HEK293 (cell line): ENCODE measurements around the gene MTTP.

Source experiments
- EGR2 ChIP-seq: fragments of 450-650 bp; formaldehyde crosslinking; IDR thresholded peaks from 2 replicates; pipeline ENCODE4 v1.5.1; 2016; ENCODE audit warnings: low read depth, missing biosample characterization, missing genetic modification characterization
- FEZF1 ChIP-seq: fragments of 450-650 bp; formaldehyde crosslinking; IDR thresholded peaks from 2 replicates; pipeline ENCODE4 v1.5.1; 2016; ENCODE audit warnings: missing biosample characterization, missing genetic modification characterization
- GLIS1 ChIP-seq: fragments of 450-650 bp; formaldehyde crosslinking; IDR thresholded peaks from 2 replicates; pipeline ENCODE4 v1.5.1; 2016; ENCODE audit warnings: missing biosample characterization, missing genetic modification characterization
- OSR2 ChIP-seq: fragments of 450-650 bp; formaldehyde crosslinking; IDR thresholded peaks from 2 replicates; pipeline ENCODE4 v1.5.1; 2016; ENCODE audit warnings: missing biosample characterization, missing genetic modification characterization
- SALL2 ChIP-seq: fragments of 450-650 bp; formaldehyde crosslinking; IDR thresholded peaks from 2 replicates; pipeline ENCODE4 v1.5.0; 2017; ENCODE audit warnings: missing biosample characterization, mild to moderate bottlenecking, missing genetic modification characterization, borderline replicate concordance
- SP7 ChIP-seq: fragments of 450-650 bp; formaldehyde crosslinking; IDR thresholded peaks from 2 replicates; pipeline ENCODE4 v1.5.1; 2016; ENCODE audit warnings: missing biosample characterization, missing genetic modification characterization
- ZBTB21 ChIP-seq: fragments of 450-650 bp; formaldehyde crosslinking; IDR thresholded peaks from 2 replicates; pipeline ENCODE4 v1.5.1; 2017; ENCODE audit warnings: missing biosample characterization, missing genetic modification characterization
- ZBTB8A ChIP-seq: fragments of 450-650 bp; formaldehyde crosslinking; IDR thresholded peaks from 2 replicates; pipeline ENCODE4 v1.5.1; 2016; ENCODE audit warnings: missing biosample characterization, missing genetic modification characterization
- ZFHX2 ChIP-seq: fragments of 450-650 bp; formaldehyde crosslinking; conservative IDR thresholded peaks from 2 replicates; pipeline ENCODE4 v1.5.1; 2016; ENCODE audit warnings: missing biosample characterization, missing genetic modification characterization
- ZNF169 ChIP-seq: fragments of 450-650 bp; formaldehyde crosslinking; IDR thresholded peaks from 2 replicates; pipeline ENCODE4 v1.5.1; 2016; ENCODE audit warnings: missing biosample characterization, missing genetic modification characterization
- ZNF274 ChIP-seq, 2 experiments: fragments of 200-500 bp in 1 of 2; fragments of 450-650 bp in 1 of 2; sonication (Bioruptor generic) in 1 of 2; formaldehyde crosslinking in 1 of 2; IDR thresholded peaks; 2 replicates each; pipeline versions ENCODE4 v1.5.1 to v1.6.1; 2014 to 2016; ENCODE audit warnings: borderline replicate concordance in 1 of 2, inconsistent platforms in 1 of 2, low read length in 1 of 2, missing biosample characterization in 1 of 2, missing genetic modification characterization in 1 of 2
- ZNF302 ChIP-seq: fragments of 450-650 bp; formaldehyde crosslinking; IDR thresholded peaks from 2 replicates; pipeline ENCODE4 v1.5.1; 2016; ENCODE audit warnings: missing biosample characterization, missing genetic modification characterization, low read depth
- ZNF394 ChIP-seq: fragments of 450-650 bp; formaldehyde crosslinking; IDR thresholded peaks from 2 replicates; pipeline ENCODE4 v1.5.1; 2016; ENCODE audit warnings: missing biosample characterization, missing genetic modification characterization, mild to moderate bottlenecking, moderate library complexity, borderline replicate concordance
- ZNF548 ChIP-seq: fragments of 450-650 bp; formaldehyde crosslinking; IDR thresholded peaks from 2 replicates; pipeline ENCODE4 v1.5.1; 2016; ENCODE audit warnings: missing biosample characterization, missing genetic modification characterization
- ZNF555 ChIP-seq: fragments of 450-650 bp; formaldehyde crosslinking; conservative IDR thresholded peaks from 2 replicates; pipeline ENCODE4 v1.5.1; 2017; ENCODE audit warnings: missing biosample characterization, mild to moderate bottlenecking, missing genetic modification characterization, inconsistent platforms
- ZNF600 ChIP-seq: fragments of 450-650 bp; formaldehyde crosslinking; IDR thresholded peaks from 2 replicates; pipeline ENCODE4 v1.5.1; 2016; ENCODE audit warnings: missing biosample characterization, missing genetic modification characterization
- ZNF621 ChIP-seq: fragments of 450-650 bp; formaldehyde crosslinking; IDR thresholded peaks from 2 replicates; pipeline ENCODE4 v1.5.1; 2017; ENCODE audit warnings: missing biosample characterization, missing genetic modification characterization
- ZNF629 ChIP-seq: fragments of 450-650 bp; formaldehyde crosslinking; IDR thresholded peaks from 2 replicates; pipeline ENCODE4 v1.5.1; 2017; ENCODE audit warnings: missing biosample characterization, missing genetic modification characterization
- ZNF660 ChIP-seq: fragments of 450-650 bp; IDR thresholded peaks from 2 replicates; pipeline ENCODE4 v1.5.1; 2018; ENCODE audit warnings: missing biosample characterization, mild to moderate bottlenecking, missing genetic modification characterization
- ZNF701 ChIP-seq: fragments of 450-650 bp; formaldehyde crosslinking; IDR thresholded peaks from 2 replicates; pipeline ENCODE4 v1.5.1; 2016; ENCODE audit warnings: missing biosample characterization, missing genetic modification characterization
- ZNF707 ChIP-seq: fragments of 450-650 bp; formaldehyde crosslinking; IDR thresholded peaks from 2 replicates; pipeline ENCODE4 v1.5.1; 2016; ENCODE audit warnings: missing biosample characterization, missing genetic modification characterization
- ZNF830 ChIP-seq: fragments of 450-650 bp; IDR thresholded peaks from 2 replicates; pipeline ENCODE4 v1.5.0; 2018; ENCODE audit warnings: missing biosample characterization, missing genetic modification characterization, low read depth, mild to moderate bottlenecking, moderate library complexity
- TF ChIP-seq, protein P1 (sequence below): fragments of 450-650 bp; formaldehyde crosslinking; IDR thresholded peaks from 2 replicates; pipeline ENCODE4 v1.5.1; 2016; ENCODE audit warnings: missing biosample characterization, missing genetic modification characterization, low read depth
- TF ChIP-seq, protein P2 (sequence below): fragments of 450-650 bp; formaldehyde crosslinking; IDR thresholded peaks from 2 replicates; pipeline ENCODE4 v1.5.1; 2016; ENCODE audit warnings: missing biosample characterization, missing genetic modification characterization
- TF ChIP-seq, protein P3 (sequence below): fragments of 450-650 bp; formaldehyde crosslinking; IDR thresholded peaks from 2 replicates; pipeline ENCODE4 v1.5.1; 2016; ENCODE audit warnings: missing biosample characterization, missing genetic modification characterization
- TF ChIP-seq, protein P4 (sequence below): fragments of 450-650 bp; formaldehyde crosslinking; IDR thresholded peaks from 2 replicates; pipeline ENCODE4 v1.5.1; 2016; ENCODE audit warnings: missing biosample characterization, missing genetic modification characterization
- TF ChIP-seq, protein P5 (sequence below): fragments of 450-650 bp; formaldehyde crosslinking; IDR thresholded peaks from 2 replicates; pipeline ENCODE4 v1.5.1; 2017; ENCODE audit warnings: missing biosample characterization, mild to moderate bottlenecking, missing genetic modification characterization, moderate library complexity
- TF ChIP-seq, protein P6 (sequence below): fragments of 450-650 bp; formaldehyde crosslinking; IDR thresholded peaks from 2 replicates; pipeline ENCODE4 v1.5.1; 2016; ENCODE audit warnings: missing biosample characterization, missing genetic modification characterization

Gene MTTP

DNA sequence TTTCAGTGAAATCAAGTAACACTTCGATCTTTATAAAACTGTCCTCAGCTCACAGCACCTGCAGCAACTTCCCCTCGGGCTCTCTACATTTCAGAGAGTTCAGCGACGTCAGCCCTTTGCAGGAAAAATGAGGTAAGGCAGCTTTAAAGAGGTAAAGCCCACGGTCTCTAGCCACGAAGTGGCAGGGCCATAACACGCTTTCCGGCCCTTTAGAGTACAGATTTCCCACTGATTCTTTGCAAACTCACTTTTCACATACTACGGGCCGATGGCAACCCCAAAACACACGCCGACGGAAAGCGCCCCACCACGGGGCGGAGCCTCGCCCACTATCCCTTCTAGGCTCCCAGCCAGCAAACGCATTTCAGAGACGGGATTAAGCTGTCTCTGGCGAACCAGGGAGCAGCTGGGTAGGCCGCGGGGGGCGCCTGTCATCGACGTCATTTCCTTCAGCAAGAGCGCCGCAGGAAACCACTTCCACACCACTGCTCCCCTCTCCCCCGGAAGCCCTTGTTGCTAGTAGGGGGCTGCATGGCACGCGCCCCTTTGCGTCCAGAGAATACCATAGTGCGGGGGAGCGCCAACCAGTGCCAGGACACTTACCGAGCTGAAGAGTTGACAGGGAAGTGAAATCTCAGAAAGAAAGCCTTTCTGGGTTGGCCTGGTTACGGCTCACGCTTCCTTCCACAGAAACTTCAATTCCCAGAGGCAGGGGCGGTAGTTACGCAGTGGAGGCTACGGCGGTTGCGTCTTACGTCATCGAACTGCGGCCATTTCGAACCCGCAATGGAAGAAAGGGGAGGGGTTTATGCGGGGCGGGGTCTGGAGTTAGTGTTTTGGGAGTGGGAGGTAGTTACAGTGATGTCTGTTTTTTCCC, 11.1 kb upstream of the MTTP start, which contains the start of gene TRMT10A (continued):
- TF ChIP-seq, protein P1, sequence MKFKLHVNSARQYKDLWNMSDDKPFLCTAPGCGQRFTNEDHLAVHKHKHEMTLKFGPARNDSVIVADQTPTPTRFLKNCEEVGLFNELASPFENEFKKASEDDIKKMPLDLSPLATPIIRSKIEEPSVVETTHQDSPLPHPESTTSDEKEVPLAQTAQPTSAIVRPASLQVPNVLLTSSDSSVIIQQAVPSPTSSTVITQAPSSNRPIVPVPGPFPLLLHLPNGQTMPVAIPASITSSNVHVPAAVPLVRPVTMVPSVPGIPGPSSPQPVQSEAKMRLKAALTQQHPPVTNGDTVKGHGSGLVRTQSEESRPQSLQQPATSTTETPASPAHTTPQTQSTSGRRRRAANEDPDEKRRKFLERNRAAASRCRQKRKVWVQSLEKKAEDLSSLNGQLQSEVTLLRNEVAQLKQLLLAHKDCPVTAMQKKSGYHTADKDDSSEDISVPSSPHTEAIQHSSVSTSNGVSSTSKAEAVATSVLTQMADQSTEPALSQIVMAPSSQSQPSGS (tag by site-specific recombination): peak; percentile 96
- TF ChIP-seq ZNF707 (tag by site-specific recombination) (no peak), OSR2 (peak; percentile 45; the same call in 1 of the 2 replicates), EGR2 (tag by site-specific recombination) (0 out of 2 replicates have a peak, but pooled peaks have one; percentile 2), GLIS1 (tag by site-specific recombination) (peak; percentile 83), SALL2 (tag by site-specific recombination) (no peak), ZNF629 (tag by site-specific recombination) (peak; percentile 97), ZFHX2 (peak; percentile 53; the same call in 1 of the 2 replicates), ZNF600 (tag by site-specific recombination) (peak; percentile 73), ZNF701 (no peak), ZNF830 (tag by site-specific recombination) (no peak), ZNF394 (tag by site-specific recombination) (peak; percentile 87; the same call in 1 of the 2 replicates), ZNF548 (tag by site-specific recombination) (no peak), ZNF555 (tag by site-specific recombination) (no peak), ZNF621 (tag by site-specific recombination) (no peak), ZNF274 (IDR thresholded peaks at IDR 0.05; ENCODE audit: low read length) (no peak), ZNF274 (tag by site-specific recombination; IDR thresholded peaks at IDR 0.05; ENCODE audit: borderline replicate concordance) (no peak), ZNF660 (tag by site-specific recombination) (peak; percentile 49; the same call in 1 of the 2 replicates), ZBTB21 (tag by site-specific recombination) (peak; percentile 92), FEZF1 (0 out of 2 replicates have a peak, but pooled peaks have one; percentile 4), ZNF169 (no peak), ZBTB8A (tag by site-specific recombination) (peak; percentile 59), ZNF302 (no peak), SP7 (0 out of 2 replicates have a peak, but pooled peaks have one; percentile 17)
- TF ChIP-seq, protein P2, sequence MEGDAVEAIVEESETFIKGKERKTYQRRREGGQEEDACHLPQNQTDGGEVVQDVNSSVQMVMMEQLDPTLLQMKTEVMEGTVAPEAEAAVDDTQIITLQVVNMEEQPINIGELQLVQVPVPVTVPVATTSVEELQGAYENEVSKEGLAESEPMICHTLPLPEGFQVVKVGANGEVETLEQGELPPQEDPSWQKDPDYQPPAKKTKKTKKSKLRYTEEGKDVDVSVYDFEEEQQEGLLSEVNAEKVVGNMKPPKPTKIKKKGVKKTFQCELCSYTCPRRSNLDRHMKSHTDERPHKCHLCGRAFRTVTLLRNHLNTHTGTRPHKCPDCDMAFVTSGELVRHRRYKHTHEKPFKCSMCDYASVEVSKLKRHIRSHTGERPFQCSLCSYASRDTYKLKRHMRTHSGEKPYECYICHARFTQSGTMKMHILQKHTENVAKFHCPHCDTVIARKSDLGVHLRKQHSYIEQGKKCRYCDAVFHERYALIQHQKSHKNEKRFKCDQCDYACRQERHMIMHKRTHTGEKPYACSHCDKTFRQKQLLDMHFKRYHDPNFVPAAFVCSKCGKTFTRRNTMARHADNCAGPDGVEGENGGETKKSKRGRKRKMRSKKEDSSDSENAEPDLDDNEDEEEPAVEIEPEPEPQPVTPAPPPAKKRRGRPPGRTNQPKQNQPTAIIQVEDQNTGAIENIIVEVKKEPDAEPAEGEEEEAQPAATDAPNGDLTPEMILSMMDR (tag by site-specific recombination): peak; percentile 50; the same call in 1 of the 2 replicates
- TF ChIP-seq, protein P3, sequence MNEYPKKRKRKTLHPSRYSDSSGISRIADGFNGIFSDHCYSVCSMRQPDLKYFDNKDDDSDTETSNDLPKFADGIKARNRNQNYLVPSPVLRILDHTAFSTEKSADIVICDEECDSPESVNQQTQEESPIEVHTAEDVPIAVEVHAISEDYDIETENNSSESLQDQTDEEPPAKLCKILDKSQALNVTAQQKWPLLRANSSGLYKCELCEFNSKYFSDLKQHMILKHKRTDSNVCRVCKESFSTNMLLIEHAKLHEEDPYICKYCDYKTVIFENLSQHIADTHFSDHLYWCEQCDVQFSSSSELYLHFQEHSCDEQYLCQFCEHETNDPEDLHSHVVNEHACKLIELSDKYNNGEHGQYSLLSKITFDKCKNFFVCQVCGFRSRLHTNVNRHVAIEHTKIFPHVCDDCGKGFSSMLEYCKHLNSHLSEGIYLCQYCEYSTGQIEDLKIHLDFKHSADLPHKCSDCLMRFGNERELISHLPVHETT: no peak
- TF ChIP-seq, protein P4, sequence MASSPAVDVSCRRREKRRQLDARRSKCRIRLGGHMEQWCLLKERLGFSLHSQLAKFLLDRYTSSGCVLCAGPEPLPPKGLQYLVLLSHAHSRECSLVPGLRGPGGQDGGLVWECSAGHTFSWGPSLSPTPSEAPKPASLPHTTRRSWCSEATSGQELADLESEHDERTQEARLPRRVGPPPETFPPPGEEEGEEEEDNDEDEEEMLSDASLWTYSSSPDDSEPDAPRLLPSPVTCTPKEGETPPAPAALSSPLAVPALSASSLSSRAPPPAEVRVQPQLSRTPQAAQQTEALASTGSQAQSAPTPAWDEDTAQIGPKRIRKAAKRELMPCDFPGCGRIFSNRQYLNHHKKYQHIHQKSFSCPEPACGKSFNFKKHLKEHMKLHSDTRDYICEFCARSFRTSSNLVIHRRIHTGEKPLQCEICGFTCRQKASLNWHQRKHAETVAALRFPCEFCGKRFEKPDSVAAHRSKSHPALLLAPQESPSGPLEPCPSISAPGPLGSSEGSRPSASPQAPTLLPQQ (tag by site-specific recombination): peak; percentile 76
- TF ChIP-seq, protein P5, sequence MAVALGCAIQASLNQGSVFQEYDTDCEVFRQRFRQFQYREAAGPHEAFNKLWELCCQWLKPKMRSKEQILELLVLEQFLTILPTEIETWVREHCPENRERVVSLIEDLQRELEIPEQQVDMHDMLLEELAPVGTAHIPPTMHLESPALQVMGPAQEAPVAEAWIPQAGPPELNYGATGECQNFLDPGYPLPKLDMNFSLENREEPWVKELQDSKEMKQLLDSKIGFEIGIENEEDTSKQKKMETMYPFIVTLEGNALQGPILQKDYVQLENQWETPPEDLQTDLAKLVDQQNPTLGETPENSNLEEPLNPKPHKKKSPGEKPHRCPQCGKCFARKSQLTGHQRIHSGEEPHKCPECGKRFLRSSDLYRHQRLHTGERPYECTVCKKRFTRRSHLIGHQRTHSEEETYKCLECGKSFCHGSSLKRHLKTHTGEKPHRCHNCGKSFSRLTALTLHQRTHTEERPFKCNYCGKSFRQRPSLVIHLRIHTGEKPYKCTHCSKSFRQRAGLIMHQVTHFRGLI: peak; percentile 67
- TF ChIP-seq, protein P6, sequence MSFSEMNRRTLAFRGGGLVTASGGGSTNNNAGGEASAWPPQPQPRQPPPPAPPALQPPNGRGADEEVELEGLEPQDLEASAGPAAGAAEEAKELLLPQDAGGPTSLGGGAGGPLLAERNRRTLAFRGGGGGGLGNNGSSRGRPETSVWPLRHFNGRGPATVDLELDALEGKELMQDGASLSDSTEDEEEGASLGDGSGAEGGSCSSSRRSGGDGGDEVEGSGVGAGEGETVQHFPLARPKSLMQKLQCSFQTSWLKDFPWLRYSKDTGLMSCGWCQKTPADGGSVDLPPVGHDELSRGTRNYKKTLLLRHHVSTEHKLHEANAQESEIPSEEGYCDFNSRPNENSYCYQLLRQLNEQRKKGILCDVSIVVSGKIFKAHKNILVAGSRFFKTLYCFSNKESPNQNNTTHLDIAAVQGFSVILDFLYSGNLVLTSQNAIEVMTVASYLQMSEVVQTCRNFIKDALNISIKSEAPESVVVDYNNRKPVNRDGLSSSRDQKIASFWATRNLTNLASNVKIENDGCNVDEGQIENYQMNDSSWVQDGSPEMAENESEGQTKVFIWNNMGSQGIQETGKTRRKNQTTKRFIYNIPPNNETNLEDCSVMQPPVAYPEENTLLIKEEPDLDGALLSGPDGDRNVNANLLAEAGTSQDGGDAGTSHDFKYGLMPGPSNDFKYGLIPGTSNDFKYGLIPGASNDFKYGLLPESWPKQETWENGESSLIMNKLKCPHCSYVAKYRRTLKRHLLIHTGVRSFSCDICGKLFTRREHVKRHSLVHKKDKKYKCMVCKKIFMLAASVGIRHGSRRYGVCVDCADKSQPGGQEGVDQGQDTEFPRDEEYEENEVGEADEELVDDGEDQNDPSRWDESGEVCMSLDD (tag by site-specific recombination): peak; percentile 87
